ENCODE measurements around the gene ZNF613. TPM values are rescaled to one million over a fixed set of nuclear protein-coding genes. Genes with fewer than 3 reads are reported as not detected.
A peak's percentile ranks its signal among the peaks of the same experiment; 100 is the strongest.

ZNF613 gene
- total RNA-seq, result 1 to 10 TPM in 5 of 6 experiments, under 1 TPM in 1; 0.87 to 2.7 (median 2.2) TPM
- long read RNA-seq, partial matches to known transcripts, result 0 of 1 reads
- long read RNA-seq, other reads (novel, unspliced or antisense), result 1 of 1 reads

- peak within 1 kb of the TSS; percentile 87 to 92 (median 88) for H3K4me3 ChIP-seq
- intact Hi-C loops (cut with DNase I), result no loop called here
- peak within 1 kb of the TSS; percentile 64 to 84 (median 73) for H3K27ac ChIP-seq
- TF ChIP-seq POLR2A (IDR thresholded peaks at IDR 0.05) (no peak), CTCF (IDR thresholded peaks at IDR 0.05) (peak; percentile 5 to 26 (median 20))
- peaks cover 0 to 10% (median 0%) of the 10 kb centered on the region in 4 donors for H3K9me3 ChIP-seq
- ATAC-seq (peak; percentile 97 to 99 (median 98)), DNase-seq (peak; percentile 88 to 94 (median 93))
- peaks cover 0 to 7% (median 0%) of the 10 kb centered on the region in 4 donors for H3K4me1 ChIP-seq
- no peaks in the 10 kb centered on the region for H3K27me3 ChIP-seq
- peaks cover 0 to 13% (median 2%) of the 10 kb centered on the region in 4 donors for H3K36me3 ChIP-seq
- WGBS (ENCODE audit: insufficient coverage, low coverage, low lambda C conversion rate, missing lambda C conversion rate), result under 1% methylated on average over 40 of the region's 52 CpGs
Measured at GRCh38 chr19:51926784-51927741, at the start of gene ZNF613. ZNF613 (plus strand) TSS chr19:51927472; CDS start chr19:51936221, 8,749 bp downstream.

DNA sequence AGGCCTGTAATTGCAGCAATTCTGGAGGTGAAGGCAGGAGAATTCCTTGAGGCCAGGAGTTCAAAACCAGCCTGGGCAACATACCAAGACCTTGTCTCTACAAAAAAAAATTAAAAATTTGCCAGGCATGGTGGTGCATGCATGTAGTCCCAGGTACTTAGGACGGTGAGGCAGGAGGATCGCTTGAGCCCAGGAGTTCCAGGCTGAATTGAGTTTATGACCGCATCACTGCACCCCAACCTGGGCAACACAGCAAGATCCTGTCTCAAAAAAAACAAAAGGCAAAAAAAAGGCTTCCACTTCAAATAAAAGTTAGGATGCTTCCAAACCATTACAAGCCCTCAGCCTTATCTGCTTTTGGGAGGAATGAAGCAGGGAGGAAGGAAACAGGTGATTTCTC lies 44.8 kb upstream of the ZNF613 start:
- intact Hi-C loops (cut with DNase I), result no loop called here

DNA sequence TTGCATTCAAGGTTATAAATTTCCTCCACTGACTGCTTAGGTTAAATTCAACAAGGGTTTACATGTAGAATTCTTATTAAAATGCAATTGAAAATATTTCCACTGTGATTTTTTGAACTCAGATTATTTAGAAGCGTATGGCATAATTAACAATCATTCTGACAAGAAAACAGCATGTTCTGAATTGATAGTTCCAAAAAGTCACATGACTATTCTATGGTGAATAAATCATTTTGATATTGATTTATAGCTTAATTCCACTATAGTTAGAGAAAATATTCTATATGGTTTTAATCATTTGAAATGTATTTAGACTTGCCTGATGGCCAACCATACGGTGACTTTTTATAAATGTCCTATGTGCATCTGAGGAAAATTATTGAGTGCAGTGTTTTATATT lies 42.6 kb upstream of the ZNF613 start:
- WGBS (ENCODE audit: insufficient coverage, low coverage, low lambda C conversion rate, missing lambda C conversion rate), result 94% methylated on average over 2 of the region's 2 CpGs
- peaks cover 0 to 7% (median 0%) of the 10 kb centered on the region in 4 donors for H3K36me3 ChIP-seq
- H3K9me3 ChIP-seq, result peaks cover 0 to 18% (median 3%) of the 10 kb centered on the region in 4 donors
- H3K27me3 ChIP-seq, result no peaks in the 10 kb centered on the region
- DNase-seq, result no peak
- no peak for ATAC-seq
- H3K4me1 ChIP-seq, result no peaks in the 10 kb centered on the region
- no peak overlapping the region for H3K27ac ChIP-seq
- H3K4me3 ChIP-seq, result no peak overlapping the region
- intact Hi-C loops (cut with DNase I), result no loop called here
- TF ChIP-seq POLR2A (IDR thresholded peaks at IDR 0.05) (no peak), CTCF (IDR thresholded peaks at IDR 0.05) (no peak)

More for the DNA sequence above, 44.8 kb upstream of the ZNF613 start:
- Histone ChIP-seq H3K27ac (no peak overlapping the region), H3K4me3 (no peak overlapping the region), H3K27me3 (no peaks in the 10 kb centered on the region), H3K9me3 (peaks cover 0 to 20% (median 2%) of the 10 kb centered on the region in 4 donors), H3K36me3 (peaks cover 0 to 23% (median 1%) of the 10 kb centered on the region in 4 donors), H3K4me1 (no peaks in the 10 kb centered on the region)
- ATAC-seq, result no peak
- TF ChIP-seq CTCF (IDR thresholded peaks at IDR 0.05) (no peak), POLR2A (IDR thresholded peaks at IDR 0.05) (no peak)
- no peak for DNase-seq
- 100% methylated on average over 2 of the region's 3 CpGs for WGBS (ENCODE audit: insufficient coverage, low coverage, low lambda C conversion rate, missing lambda C conversion rate)

GRCh38 chr19:51887522-51888498 lies 39.5 kb upstream of the ZNF613 start, which contains the start of gene ZNF577:
ZNF577 (minus strand) TSS chr19:51887951; CDS start chr19:51880382, 7,569 bp downstream.
- intact Hi-C loops (cut with DNase I), result no loop called here
- DNase-seq (peak; percentile 84 to 96 (median 93)), ATAC-seq (peak; percentile 96 to 99 (median 99))
- H3K36me3 ChIP-seq, result peaks cover 0 to 24% (median 12%) of the 10 kb centered on the region in 4 donors
- peak within 1 kb of the TSS; percentile 28 to 80 (median 63) for H3K4me3 ChIP-seq
- peak within 1 kb of the TSS; percentile 19 to 61 (median 56) for H3K27ac ChIP-seq
- TF ChIP-seq POLR2A (IDR thresholded peaks at IDR 0.05) (no peak), CTCF (IDR thresholded peaks at IDR 0.05) (peak in 1 of 4 donors; percentile 4)
- H3K4me1 ChIP-seq, result no peaks in the 10 kb centered on the region
- 10% methylated on average over 44 of the region's 56 CpGs for WGBS (ENCODE audit: insufficient coverage, low coverage, low lambda C conversion rate, missing lambda C conversion rate)
- H3K9me3 ChIP-seq, result peaks cover 0 to 48% (median 20%) of the 10 kb centered on the region in 4 donors
- no peaks in the 10 kb centered on the region for H3K27me3 ChIP-seq

Data from right lobe of liver (tissue), 6 donors.